HepG2 (cell line): ENCODE data around the gene CAMKV. TPM values are rescaled to one million over a fixed set of nuclear protein-coding genes. Genes with fewer than 3 reads are reported as not detected.

Experiments used
- ARNTL ChIP-seq: sonication (generic); formaldehyde crosslinking; IDR thresholded peaks from 2 replicates; pipeline ENCODE4 v1.4.0; 2020; ENCODE audit warnings: mild to moderate bottlenecking, missing genetic modification reagents
- BRD4 ChIP-seq: sonication (generic); formaldehyde crosslinking; IDR thresholded peaks from 2 replicates; pipeline ENCODE4 v1.4.0; 2020; ENCODE audit warnings: missing genetic modification reagents
- CCDC6 ChIP-seq: sonication (generic); formaldehyde crosslinking; IDR thresholded peaks from 2 replicates; pipeline ENCODE4 v1.8.1; 2022; ENCODE audit warnings: mild to moderate bottlenecking, missing genetic modification reagents, moderate library complexity
- CREB1 ChIP-seq, 2 experiments: fragments of 450-650 bp in 1 of 2; IDR thresholded peaks; 2 replicates each; pipeline ENCODE4 v1.6.1; 2016 to 2017; ENCODE audit warnings: control low read depth in 1 of 2, mild to moderate bottlenecking in 1 of 2, missing compliant biosample characterization in 1 of 2, missing genetic modification characterization in 1 of 2
- HHEX ChIP-seq: IDR thresholded peaks from 2 replicates; pipeline ENCODE4 v1.6.1; 2016; ENCODE audit warnings: control low read depth
- JUNB ChIP-seq: sonication (generic); formaldehyde crosslinking; IDR thresholded peaks from 2 replicates; pipeline ENCODE4 v1.8.0; 2022; ENCODE audit warnings: missing genetic modification reagents, mild to moderate bottlenecking, borderline replicate concordance
- KMT2B ChIP-seq: IDR thresholded peaks from 2 replicates; pipeline ENCODE4 v1.6.1; 2016; ENCODE audit warnings: missing genetic modification reagents, missing compliant biosample characterization
- MEIS2 ChIP-seq: sonication (generic); formaldehyde crosslinking; IDR thresholded peaks from 2 replicates; pipeline ENCODE4 v1.9.0; 2021; ENCODE audit warnings: mild to moderate bottlenecking, missing genetic modification reagents
- PHF20 ChIP-seq: sonication (generic); formaldehyde crosslinking; IDR thresholded peaks from 2 replicates; pipeline ENCODE4 v1.5.0; 2020; ENCODE audit warnings: mild to moderate bottlenecking, missing genetic modification reagents
- PHF5A ChIP-seq: IDR thresholded peaks from one replicate; pipeline ENCODE4 v1.6.1; 2018; ENCODE audit warnings: low read depth, missing genetic modification reagents; ENCODE audit not compliant: unreplicated experiment
- POLR2G ChIP-seq: fragments of 200-400 bp; formaldehyde crosslinking; IDR thresholded peaks from 2 replicates; pipeline ENCODE4 v1.6.1; 2018; ENCODE audit warnings: mild to moderate bottlenecking, low read depth, low read length, moderate library complexity
- RBM39 ChIP-seq: fragments of 200-400 bp; formaldehyde crosslinking; IDR thresholded peaks from one replicate; pipeline ENCODE4 v1.6.1; 2018; ENCODE audit warnings: antibody characterized with exemption, mild to moderate bottlenecking, low read depth, low read length; ENCODE audit not compliant: poor library complexity, severe bottlenecking
- SP1 ChIP-seq, 2 experiments: fragments of 450-650 bp in 1 of 2; sonication (generic) in 1 of 2; formaldehyde crosslinking in 1 of 2; IDR thresholded peaks; 2 replicates each; pipeline versions ENCODE4 v1.4.0 to v1.6.1; 2016 to 2020; ENCODE audit warnings: missing genetic modification reagents in 1 of 2
- SP2 ChIP-seq: sonication (generic); formaldehyde crosslinking; IDR thresholded peaks from 2 replicates; pipeline ENCODE4 v1.5.1; 2020; ENCODE audit warnings: mild to moderate bottlenecking, missing genetic modification reagents
- SRY ChIP-seq: sonication (generic); formaldehyde crosslinking; IDR thresholded peaks from 2 replicates; pipeline ENCODE4 v1.8.0; 2022; ENCODE audit warnings: mild to moderate bottlenecking, missing genetic modification reagents
- TEAD2 ChIP-seq: sonication (generic); formaldehyde crosslinking; IDR thresholded peaks from 2 replicates; pipeline ENCODE4 v1.9.0; 2021; ENCODE audit warnings: missing genetic modification reagents
- ZBTB3 ChIP-seq: sonication (generic); formaldehyde crosslinking; IDR thresholded peaks from 2 replicates; pipeline ENCODE4 v1.4.0; 2020; ENCODE audit warnings: low read depth, mild to moderate bottlenecking, moderate library complexity, missing genetic modification reagents, borderline replicate concordance
- ZNF317 ChIP-seq: sonication (generic); formaldehyde crosslinking; IDR thresholded peaks from 2 replicates; pipeline ENCODE4 v1.5.0; 2020; ENCODE audit warnings: mild to moderate bottlenecking, missing genetic modification reagents
- ZNF605 ChIP-seq: sonication (generic); formaldehyde crosslinking; IDR thresholded peaks from 2 replicates; pipeline ENCODE4 v1.8.0; 2022; ENCODE audit warnings: mild to moderate bottlenecking, missing genetic modification reagents
- ZNF775 ChIP-seq: sonication (generic); formaldehyde crosslinking; IDR thresholded peaks from 2 replicates; pipeline ENCODE4 v1.4.0; 2020; ENCODE audit warnings: missing genetic modification reagents, mild to moderate bottlenecking, moderate library complexity, borderline replicate concordance
- ZNF777 ChIP-seq: sonication (generic); formaldehyde crosslinking; IDR thresholded peaks from 2 replicates; pipeline ENCODE4 v1.4.0; 2020; ENCODE audit warnings: missing genetic modification reagents
- polyA plus RNA-seq, 8 experiments: library from polyadenylated mRNA; depleted of rRNA in 3 of 8; stranded (reverse) in 7 of 8; unstranded in 1 of 8; fragments of >200 nt; fragmentation: Illumina TruSeq in 4 of 8; extraction: Trizol in 4 of 8; gene quantifications; 2 replicates each; pipeline versions ENCODE4 v1.2.1 to v1.2.3, GENCODE V29; 2011 to 2016; ENCODE audit warnings: low read depth in 4 of 8, missing spikeins in 1 of 8, mixed read lengths in 1 of 8; ENCODE audit not compliant: insufficient read depth in 1 of 8
- total RNA-seq, 5 experiments: library from RNA; depleted of rRNA; stranded (reverse); fragments of >200 nt; fragmentation: Illumina TruSeq; extraction: Trizol; gene quantifications; 2 replicates each; pipeline ENCODE4 v1.2.3, GENCODE V29; 2016; ENCODE audit warnings: low read depth in 1 of 5
- TF ChIP-seq, protein P1 (sequence below): IDR thresholded peaks from 2 replicates; pipeline ENCODE4 v1.6.1; 2016; ENCODE audit warnings: mild to moderate bottlenecking
- TF ChIP-seq, protein P2 (sequence below): IDR thresholded peaks from 2 replicates; pipeline ENCODE4 v1.6.1; 2016; ENCODE audit warnings: missing compliant biosample characterization, missing genetic modification reagents, borderline replicate concordance
- TF ChIP-seq, protein P3 (sequence below): sonication (generic); formaldehyde crosslinking; IDR thresholded peaks from 2 replicates; pipeline ENCODE4 v1.4.0; 2020; ENCODE audit warnings: missing genetic modification reagents

Gene CAMKV
- total and polyA plus RNA-seq, 2 of the 13 experiments (the other 11 are each of a cell fraction or from before 2014, with no cell fraction given) = 0.13 to 0.15 TPM

DNA sequence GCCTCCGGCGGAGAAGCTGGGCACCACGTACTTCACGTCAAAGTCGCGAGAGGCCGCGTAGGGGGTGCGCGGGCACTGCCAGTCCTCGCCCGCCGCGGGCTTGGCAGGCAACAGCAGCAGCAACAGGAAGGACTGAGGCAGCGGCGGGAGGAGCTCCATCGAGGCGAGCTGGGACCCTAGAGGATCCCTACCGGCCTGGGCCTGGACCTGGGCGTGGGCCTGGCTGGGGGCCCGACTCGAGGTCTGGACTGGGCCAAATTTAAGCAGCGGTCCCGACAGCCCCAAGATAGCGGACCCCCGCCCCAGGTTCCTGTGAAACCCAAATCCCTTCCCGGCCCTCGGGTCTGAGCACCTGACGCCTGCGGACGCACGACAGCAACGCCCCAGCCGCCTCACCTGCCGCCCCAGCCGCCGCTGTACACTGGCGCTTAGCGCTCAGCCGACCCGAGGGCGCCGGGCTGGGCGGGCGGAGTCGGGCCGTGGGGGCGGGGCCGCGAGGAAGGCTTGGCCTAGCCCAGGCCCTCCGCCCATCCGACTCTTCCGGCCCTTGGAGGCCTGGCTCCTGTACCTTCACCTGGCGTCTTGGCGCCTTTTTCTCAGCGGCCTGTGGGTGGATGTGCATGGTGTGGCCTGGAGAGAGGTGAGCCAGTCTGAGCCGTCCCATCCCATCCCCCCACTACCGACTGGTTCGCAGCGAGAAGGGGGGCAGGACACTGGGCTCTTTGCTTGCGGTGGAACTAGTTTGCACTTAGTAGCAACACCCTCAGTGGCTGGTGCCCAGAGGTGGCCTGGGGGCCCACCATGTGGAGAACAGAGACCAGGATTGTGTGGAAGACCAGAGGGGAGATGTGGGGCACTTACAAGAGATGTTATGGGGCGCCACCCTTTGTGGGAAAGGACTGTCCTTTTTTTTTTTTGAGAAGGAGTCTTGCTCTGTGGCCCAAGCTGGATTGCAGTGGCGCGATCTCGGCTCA lies 34.0 kb upstream of the CAMKV start, which contains the start of gene MST1R (continued):
- TF ChIP-seq ZNF775 (no peak), ZNF317 (CRISPR knock-in tag) (no peak), ZNF605 (CRISPR knock-in tag) (no peak), JUNB (CRISPR knock-in tag) (no peak), ZBTB3 (CRISPR knock-in tag) (no peak), ARNTL (no peak), POLR2G (0 out of 2 replicates have a peak, but pooled peaks have one; percentile 30), ZNF777 (CRISPR knock-in tag) (no peak), PHF5A (CRISPR knock-in tag) (no peak), PHF20 (CRISPR knock-in tag) (no peak; the same call in 1 of the 2 replicates), SP2 (CRISPR knock-in tag) (peak; percentile 27; the same call in 1 of the 2 replicates), KMT2B (CRISPR knock-in tag) (no peak), CREB1 (IDR thresholded peaks at IDR 0.05) (no peak), CREB1 (CRISPR knock-in tag; IDR thresholded peaks at IDR 0.05) (no peak), MEIS2 (no peak), BRD4 (CRISPR knock-in tag) (no peak), RBM39 (peak; percentile 55), SRY (no peak; the same call in 1 of the 2 replicates), CCDC6 (CRISPR knock-in tag) (no peak), TEAD2 (no peak), HHEX (CRISPR knock-in tag) (no peak), SP1 (IDR thresholded peaks at IDR 0.05) (no peak), SP1 (CRISPR knock-in tag; IDR thresholded peaks at IDR 0.05) (0 out of 2 replicates have a peak, but pooled peaks have one; percentile 50)
- TF ChIP-seq, protein P1, sequence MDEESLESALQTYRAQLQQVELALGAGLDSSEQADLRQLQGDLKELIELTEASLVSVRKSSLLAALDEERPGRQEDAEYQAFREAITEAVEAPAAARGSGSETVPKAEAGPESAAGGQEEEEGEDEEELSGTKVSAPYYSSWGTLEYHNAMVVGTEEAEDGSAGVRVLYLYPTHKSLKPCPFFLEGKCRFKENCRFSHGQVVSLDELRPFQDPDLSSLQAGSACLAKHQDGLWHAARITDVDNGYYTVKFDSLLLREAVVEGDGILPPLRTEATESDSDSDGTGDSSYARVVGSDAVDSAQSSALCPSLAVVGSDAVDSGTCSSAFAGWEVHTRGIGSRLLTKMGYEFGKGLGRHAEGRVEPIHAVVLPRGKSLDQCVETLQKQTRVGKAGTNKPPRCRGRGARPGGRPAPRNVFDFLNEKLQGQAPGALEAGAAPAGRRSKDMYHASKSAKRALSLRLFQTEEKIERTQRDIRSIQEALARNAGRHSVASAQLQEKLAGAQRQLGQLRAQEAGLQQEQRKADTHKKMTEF (CRISPR knock-in tag) = peak; percentile 21; the same call in 1 of the 2 replicates
- TF ChIP-seq, protein P2, sequence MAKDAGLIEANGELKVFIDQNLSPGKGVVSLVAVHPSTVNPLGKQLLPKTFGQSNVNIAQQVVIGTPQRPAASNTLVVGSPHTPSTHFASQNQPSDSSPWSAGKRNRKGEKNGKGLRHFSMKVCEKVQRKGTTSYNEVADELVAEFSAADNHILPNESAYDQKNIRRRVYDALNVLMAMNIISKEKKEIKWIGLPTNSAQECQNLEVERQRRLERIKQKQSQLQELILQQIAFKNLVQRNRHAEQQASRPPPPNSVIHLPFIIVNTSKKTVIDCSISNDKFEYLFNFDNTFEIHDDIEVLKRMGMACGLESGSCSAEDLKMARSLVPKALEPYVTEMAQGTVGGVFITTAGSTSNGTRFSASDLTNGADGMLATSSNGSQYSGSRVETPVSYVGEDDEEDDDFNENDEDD (CRISPR knock-in tag) = peak; percentile 57; the same call in 1 of the 2 replicates
- TF ChIP-seq, protein P3, sequence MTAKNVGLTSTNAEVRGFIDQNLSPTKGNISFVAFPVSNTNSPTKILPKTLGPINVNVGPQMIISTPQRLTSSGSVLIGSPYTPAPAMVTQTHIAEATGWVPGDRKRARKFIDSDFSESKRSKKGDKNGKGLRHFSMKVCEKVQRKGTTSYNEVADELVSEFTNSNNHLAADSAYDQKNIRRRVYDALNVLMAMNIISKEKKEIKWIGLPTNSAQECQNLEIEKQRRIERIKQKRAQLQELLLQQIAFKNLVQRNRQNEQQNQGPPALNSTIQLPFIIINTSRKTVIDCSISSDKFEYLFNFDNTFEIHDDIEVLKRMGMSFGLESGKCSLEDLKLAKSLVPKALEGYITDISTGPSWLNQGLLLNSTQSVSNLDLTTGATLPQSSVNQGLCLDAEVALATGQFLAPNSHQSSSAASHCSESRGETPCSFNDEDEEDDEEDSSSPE (CRISPR knock-in tag) = 0 out of 2 replicates have a peak, but pooled peaks have one; percentile 35
